Suprapubic skin (tissue), 4 donors: ENCODE results near the gene AMDHD2. TPM values are rescaled to one million over a fixed set of nuclear protein-coding genes. Genes with fewer than 3 reads are reported as not detected.

Source experiments
- DNase-seq, 2 donors: peaks; one replicate each; pipeline ENCODE4 v3.0.0-alpha.2; 2019; ENCODE audit warnings: low spot score in 2 of 2
- H3K27ac ChIP-seq: fragments of 200-600 bp; sonication (generic); one replicate; pipeline ENCODE4 v1.5.1; 2019
- H3K27me3 ChIP-seq: fragments of 200-600 bp; sonication (generic); one replicate; pipeline ENCODE4 v1.5.1; 2019
- H3K36me3 ChIP-seq: fragments of 200-600 bp; sonication (generic); one replicate; pipeline ENCODE4 v1.5.1; 2019
- H3K4me1 ChIP-seq: fragments of 200-600 bp; sonication (generic); one replicate; pipeline ENCODE4 v1.5.1; 2019
- H3K4me3 ChIP-seq: fragments of 200-600 bp; sonication (generic); one replicate; pipeline ENCODE4 v1.5.1; 2019; ENCODE audit warnings: mild to moderate bottlenecking
- H3K9me3 ChIP-seq: fragments of 200-600 bp; sonication (generic); one replicate; pipeline ENCODE4 v1.5.1; 2019
- CTCF ChIP-seq, 2 donors: fragments of 200-600 bp in 1 of 2; fragments of 450-650 bp in 1 of 2; sonication (generic) in 1 of 2; IDR thresholded peaks; one replicate each; pipeline ENCODE4 v1.5.1; 2016 to 2019; ENCODE audit warnings: antibody characterized with exemption in 2 of 2, mild to moderate bottlenecking in 1 of 2, moderate library complexity in 1 of 2
- EP300 ChIP-seq: sonication (generic); formaldehyde crosslinking; IDR thresholded peaks from one replicate; pipeline ENCODE4 v1.6.1; 2017; ENCODE audit warnings: antibody characterized with exemption
- POLR2A ChIP-seq, 2 donors: fragments of 450-650 bp; IDR thresholded peaks; one replicate each; pipeline ENCODE4 v1.6.1; 2017; ENCODE audit warnings: antibody characterized with exemption in 2 of 2, mild to moderate bottlenecking in 2 of 2, moderate library complexity in 2 of 2
- POLR2AphosphoS5 ChIP-seq, 3 donors: sonication (generic); formaldehyde crosslinking; IDR thresholded peaks; one replicate each; pipeline ENCODE4 v1.6.1; 2017; ENCODE audit warnings: antibody characterized with exemption in 3 of 3
- WGBS: methylation state at CpG from one replicate; pipeline ENCODE4 v1.1.5; 2018; 5-methylcytosine and 5-hydroxymethylcytosine counted together
- total RNA-seq, 4 donors: library from RNA; depleted of rRNA; stranded (reverse); fragments of >200 nt; gene quantifications; one replicate each; pipeline ENCODE4 v1.1.0, GENCODE V29; 2016

AMDHD2 gene
- total RNA-seq, 4 donors from 2014 or later = 27.0 to 42.7 (median 38.0) TPM

GRCh38 chr16:2484898-2485508 is 35.2 kb upstream of the AMDHD2 start:
- Histone ChIP-seq H3K27ac (no peak overlapping the region), H3K9me3 (no peaks in the 10 kb centered on the region), H3K4me1 (peaks cover 61% of the 10 kb centered on the region), H3K36me3 (no peaks in the 10 kb centered on the region), H3K4me3 (no peak overlapping the region), H3K27me3 (no peaks in the 10 kb centered on the region)
- no peak for DNase-seq
- TF ChIP-seq POLR2AphosphoS5 (IDR thresholded peaks at IDR 0.05) (no peak), CTCF (IDR thresholded peaks at IDR 0.05) (no peak), EP300 (no peak), POLR2A (IDR thresholded peaks at IDR 0.05) (no peak)
- WGBS = 90% methylated on average over 12 of the region's 13 CpGs

- no peak for DNase-seq
- Histone ChIP-seq H3K27ac (no peak overlapping the region), H3K4me3 (no peak overlapping the region), H3K4me1 (peaks cover 57% of the 10 kb centered on the region), H3K9me3 (no peaks in the 10 kb centered on the region), H3K27me3 (no peaks in the 10 kb centered on the region), H3K36me3 (no peaks in the 10 kb centered on the region)
- TF ChIP-seq CTCF (IDR thresholded peaks at IDR 0.05) (no peak), POLR2A (IDR thresholded peaks at IDR 0.05) (no peak), EP300 (no peak), POLR2AphosphoS5 (IDR thresholded peaks at IDR 0.05) (no peak)
- 77% methylated on average over 3 of the region's 33 CpGs for WGBS
Measured at GRCh38 chr16:2485811-2486507, 34.2 kb upstream of the AMDHD2 start.

- 46% methylated on average over 29 of the region's 29 CpGs for WGBS
- Histone ChIP-seq H3K4me1 (peaks cover 47% of the 10 kb centered on the region), H3K4me3 (no peak overlapping the region), H3K9me3 (no peaks in the 10 kb centered on the region), H3K36me3 (no peaks in the 10 kb centered on the region), H3K27me3 (no peaks in the 10 kb centered on the region), H3K27ac (no peak overlapping the region)
- DNase-seq = no peak
- TF ChIP-seq CTCF (IDR thresholded peaks at IDR 0.05) = peak; percentile 23 to 55
- TF ChIP-seq EP300 = no peak
Measured at GRCh38 chr16:2486645-2487516, 33.3 kb upstream of the AMDHD2 start.

GRCh38 chr16:2487517-2487842 is 32.7 kb upstream of the AMDHD2 start:
- H3K36me3 ChIP-seq = no peaks in the 10 kb centered on the region
- no peak overlapping the region for H3K4me3 ChIP-seq
- no peak overlapping the region for H3K27ac ChIP-seq
- no peak for DNase-seq
- no peaks in the 10 kb centered on the region for H3K27me3 ChIP-seq
- no peaks in the 10 kb centered on the region for H3K9me3 ChIP-seq
- peaks cover 41% of the 10 kb centered on the region for H3K4me1 ChIP-seq
- no peak for TF ChIP-seq POLR2A (IDR thresholded peaks at IDR 0.05)
- TF ChIP-seq EP300 = no peak
- no peak for TF ChIP-seq CTCF (IDR thresholded peaks at IDR 0.05)
- TF ChIP-seq POLR2AphosphoS5 (IDR thresholded peaks at IDR 0.05) = no peak
- 45% methylated on average over 6 of the region's 8 CpGs for WGBS
